ENCODE measurements around the gene CMC1. TPM values are rescaled to one million over a fixed set of nuclear protein-coding genes. Genes with fewer than 3 reads are reported as not detected.
"Not testable (repeated sequence)": the region's sequence is repeated elsewhere in the genome, so short reads cannot be mapped to it uniquely, and the experiment has no call there.

Gene CMC1, protein sequence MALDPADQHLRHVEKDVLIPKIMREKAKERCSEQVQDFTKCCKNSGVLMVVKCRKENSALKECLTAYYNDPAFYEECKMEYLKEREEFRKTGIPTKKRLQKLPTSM
- 21.0 TPM for polyA plus RNA-seq (ENCODE audit: insufficient read length)

DNA sequence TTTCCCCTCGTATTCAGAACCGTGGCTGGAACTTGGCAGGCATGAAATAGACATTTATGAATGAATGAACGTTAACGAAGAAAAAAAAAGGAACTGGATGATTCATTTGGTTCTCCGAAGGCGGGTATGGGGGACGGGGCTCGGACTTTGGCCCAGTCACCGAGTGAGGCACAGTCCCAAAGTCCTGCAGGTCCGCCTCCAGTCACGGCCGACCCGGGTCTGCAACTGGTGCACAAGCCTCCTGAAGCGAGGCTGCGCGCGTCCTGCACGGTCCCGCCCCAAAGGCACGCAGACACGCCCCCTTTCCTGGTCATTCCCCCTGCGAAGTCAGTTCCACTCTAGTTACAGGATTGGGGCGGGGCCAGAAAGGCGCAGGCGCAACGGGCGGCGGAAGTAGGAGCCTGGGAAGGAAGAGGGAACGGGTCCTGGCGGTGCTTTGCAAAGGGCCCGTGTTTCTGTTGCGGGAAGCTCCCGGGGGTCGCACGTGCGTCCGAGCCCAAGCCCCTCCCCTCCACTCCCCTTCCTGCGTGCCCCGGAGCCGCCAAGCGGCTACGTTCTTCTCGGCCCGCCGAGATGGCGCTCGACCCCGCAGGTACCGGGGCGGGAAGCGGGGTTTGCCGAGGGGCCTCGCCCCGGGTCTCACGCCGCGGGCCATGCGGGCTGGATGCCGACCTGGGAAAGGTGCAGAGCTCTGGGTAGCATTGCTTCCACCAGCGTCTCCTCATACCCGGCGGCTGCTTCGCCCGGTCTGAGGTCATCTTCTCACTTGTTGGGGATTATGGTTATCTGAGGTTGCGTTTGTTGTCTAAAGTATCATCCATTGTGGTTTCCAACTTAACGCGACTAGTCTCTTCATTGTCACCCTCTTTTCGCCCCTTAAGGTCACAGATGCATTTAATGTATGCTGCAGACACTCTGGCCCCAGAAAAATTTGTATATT lies at the start of gene CMC1:
CMC1 (plus strand) TSS at position 399 of the 940 bp plus-strand sequence; CDS start at position 574, 175 bp downstream.
- peak; percentile 87 for DNase-seq (ENCODE audit: low read depth)

DNA sequence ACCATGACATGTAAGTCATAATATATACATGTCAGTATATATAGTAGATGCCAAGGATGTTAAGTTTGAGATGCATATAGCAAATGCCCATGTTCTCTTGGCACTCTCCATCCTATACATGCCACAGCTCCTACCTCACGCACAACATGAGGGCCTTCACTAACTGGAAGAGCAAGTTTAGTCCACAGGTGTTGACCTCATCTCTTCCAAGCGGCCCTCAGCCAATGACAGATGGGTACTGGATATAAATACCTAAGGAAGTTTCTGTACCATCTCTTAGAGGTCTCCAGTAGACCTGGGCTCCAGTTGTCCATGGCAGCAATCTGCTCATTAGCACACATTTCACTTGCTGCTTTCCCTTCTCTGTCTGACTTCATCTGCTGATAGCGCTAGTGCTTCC lies 43.3 kb upstream of the CMC1 start:
- DNase-seq (ENCODE audit: low read depth): no peak

DNA sequence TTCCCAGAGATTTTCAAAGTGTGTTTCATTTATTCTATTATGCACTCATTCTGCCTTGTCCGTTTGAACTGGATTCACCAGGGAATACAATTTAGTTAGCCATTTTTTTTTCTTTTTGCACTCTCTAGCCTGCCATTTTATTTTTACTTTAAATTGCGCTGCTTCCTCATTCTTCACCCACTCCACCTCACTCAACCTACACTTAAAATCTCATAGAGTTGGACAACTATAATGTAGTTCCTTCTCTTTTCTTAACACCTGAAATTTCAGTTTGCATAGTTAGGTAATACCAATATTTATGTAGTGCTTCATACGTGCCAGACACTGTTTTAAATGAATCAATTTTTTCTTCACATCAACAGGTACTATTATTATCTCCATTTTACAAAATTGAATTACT lies 42.4 kb upstream of the CMC1 start:
- no peak for DNase-seq (ENCODE audit: low read depth)

DNA sequence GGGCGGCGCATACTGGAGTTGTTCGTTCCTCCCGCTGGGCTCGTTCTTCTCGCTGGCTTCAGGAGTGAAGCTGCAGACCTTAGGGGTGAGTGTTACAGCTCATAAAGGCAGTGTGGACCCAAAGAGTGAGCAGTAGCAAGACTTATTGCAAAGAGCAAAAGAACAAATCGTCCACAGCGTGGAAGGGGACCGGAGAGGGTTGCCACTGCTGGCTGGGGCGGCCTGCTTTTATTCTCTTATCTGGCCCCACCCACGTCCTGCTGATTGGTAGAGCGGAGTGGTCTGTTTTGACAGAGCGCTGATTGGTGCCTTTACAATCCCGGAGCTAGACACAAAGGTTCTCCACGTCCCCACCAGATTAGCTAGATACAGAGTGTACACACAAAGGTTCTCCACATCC lies 41.8 kb upstream of the CMC1 start:
- DNase-seq (ENCODE audit: low read depth): not testable (repeated sequence)

DNA sequence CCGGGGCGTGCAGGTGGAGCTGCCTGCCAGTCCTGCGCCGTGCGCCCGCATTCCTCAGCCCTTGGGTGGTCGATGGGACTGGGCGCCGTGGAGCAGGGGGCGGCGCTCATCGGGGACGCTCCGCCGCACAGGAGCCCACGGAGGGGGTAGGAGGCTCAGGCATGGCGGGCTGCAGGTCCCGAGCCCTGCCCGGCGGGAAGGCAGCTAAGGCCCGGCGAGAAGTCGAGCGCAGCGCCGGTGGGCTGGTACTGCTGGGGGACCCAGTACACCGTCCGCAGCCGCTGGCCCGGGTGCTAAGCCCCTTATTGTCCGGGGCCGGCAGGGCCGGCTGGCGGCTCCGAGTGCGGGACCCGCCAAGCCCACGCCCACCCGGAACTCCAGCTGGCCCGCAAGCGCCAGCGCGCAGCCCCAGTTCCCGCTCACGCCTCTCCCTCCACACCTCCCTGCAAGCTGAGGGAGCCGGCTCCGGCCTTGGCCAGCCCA lies 41.0 kb upstream of the CMC1 start:
- DNase-seq (ENCODE audit: low read depth): not testable (repeated sequence)

DNA sequence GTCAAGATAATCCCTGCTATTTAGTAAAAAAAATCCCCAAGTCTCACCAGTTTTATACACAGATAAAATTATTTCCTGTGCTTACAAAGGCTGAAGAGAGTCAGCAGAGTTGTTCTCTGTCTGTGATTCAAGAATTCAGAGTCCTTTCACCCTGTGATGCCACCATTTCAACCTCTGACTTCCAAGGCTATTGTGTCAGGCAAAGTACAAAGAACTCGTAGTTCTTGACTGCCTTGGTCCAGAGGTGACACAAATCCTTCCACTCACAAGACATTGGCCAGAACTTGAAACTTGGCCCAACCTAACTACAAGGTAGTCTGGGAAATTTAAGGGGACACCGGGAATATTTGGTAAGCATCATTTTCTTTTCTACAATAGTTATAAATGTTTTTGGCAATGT lies 34.9 kb upstream of the CMC1 start:
- peak; percentile 5 for DNase-seq (ENCODE audit: low read depth)

DNA sequence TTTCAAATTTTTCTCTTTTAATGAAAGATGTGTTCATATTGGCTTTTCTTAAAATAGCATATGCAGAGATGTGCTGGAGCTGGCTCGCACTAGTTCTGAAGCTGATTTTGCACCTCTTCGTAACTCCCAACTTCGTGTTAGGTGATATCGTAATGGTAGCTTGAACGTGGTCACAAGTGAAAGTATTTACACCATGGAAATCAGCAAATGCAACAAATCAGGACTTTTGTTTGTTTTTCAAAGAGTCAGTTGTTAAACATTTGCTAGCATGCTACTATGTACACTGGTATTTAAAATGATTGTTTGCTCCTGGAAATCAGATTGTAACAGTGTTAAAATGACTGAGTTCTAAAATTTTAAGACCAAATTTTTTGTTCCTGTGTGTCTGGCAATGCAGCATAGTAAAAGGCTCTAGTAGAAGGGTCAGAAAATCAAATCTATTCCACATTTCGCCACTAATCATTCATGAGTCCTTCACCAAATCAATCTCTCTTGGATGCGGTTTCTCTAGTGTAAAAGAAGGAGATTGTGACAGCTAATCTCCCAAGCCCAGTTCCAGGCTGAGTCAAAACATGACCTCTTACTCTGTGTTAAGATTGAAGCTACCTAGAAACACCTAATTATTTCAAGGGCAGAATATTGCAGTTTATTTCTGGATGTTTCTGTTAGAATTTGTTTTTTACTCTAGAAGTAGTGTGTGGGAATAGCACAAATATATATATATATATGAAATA lies 34.3 kb upstream of the CMC1 start:
- no peak for DNase-seq (ENCODE audit: low read depth)

DNA sequence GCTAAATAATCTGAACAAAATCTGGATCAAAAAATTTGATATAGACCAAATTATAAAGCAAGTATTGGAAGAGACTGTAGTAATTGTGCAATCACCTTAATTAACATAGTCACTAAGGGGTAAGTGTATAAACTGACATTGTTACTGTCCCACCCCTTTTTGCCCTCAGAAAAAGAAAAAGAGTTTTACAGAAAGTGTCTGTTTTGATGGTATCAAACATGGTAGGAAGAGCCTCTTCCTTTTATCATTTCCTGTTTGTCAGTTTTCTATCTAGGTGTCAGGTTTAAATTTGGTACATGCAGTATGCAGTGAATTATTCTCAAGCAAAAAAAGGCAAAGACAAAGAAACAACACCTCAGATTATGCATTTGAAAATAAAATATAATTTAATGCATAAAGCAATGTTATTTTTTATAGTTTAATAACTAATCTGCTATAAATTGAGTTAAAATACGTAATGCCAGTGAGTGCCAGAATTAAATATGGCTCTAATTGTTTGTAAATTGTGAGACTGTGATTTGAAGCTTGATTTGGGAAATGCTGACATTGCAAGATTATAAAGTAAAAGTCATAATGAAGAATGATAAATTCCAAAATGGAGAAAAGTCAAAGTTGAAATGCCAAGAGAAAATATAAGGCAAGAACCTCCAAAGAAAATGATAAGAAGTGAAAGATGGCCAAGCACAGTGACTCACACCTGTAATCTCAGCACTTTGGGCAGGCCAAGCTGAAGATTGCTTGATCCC lies 30.3 kb upstream of the CMC1 start:
- DNase-seq (ENCODE audit: low read depth): no peak

DNA sequence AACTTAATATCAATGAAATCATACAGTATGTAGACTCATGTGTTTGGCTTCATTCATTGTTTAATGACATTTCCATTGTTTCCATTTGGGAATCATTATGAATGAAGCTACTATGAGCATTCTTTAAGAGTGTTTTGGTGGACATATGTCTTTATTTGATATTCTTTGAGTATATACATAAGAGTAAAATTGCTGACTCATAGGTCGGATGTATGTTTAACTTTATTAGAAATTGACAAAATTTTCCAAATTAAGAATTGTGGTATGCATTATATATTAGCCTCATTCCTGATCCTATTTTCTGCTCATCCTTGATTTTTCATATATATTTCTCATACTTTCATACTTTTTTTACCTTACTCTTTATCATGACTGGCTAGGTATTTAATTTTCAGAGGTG lies 28.7 kb upstream of the CMC1 start:
- DNase-seq (ENCODE audit: low read depth): no peak

DNA sequence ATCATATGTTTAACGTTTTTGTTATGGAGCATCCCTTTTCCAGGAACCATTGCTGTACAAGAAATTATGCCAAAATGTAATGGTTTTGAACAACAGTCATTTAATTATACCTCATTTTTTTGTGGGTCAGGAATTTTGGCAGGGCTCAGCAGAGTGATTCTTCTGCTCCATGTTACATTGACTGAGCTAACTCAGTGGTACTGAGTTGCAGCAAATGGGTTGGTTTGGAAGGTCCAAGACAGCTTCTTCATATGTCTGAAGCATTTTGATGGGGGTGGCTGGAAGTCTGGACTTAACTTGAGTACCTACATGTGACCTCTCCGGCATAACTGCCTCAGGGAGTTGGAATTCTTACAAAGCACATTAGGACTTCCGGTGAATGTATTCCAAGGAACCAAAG lies 26.0 kb upstream of the CMC1 start:
- no peak for DNase-seq (ENCODE audit: low read depth)

DNA sequence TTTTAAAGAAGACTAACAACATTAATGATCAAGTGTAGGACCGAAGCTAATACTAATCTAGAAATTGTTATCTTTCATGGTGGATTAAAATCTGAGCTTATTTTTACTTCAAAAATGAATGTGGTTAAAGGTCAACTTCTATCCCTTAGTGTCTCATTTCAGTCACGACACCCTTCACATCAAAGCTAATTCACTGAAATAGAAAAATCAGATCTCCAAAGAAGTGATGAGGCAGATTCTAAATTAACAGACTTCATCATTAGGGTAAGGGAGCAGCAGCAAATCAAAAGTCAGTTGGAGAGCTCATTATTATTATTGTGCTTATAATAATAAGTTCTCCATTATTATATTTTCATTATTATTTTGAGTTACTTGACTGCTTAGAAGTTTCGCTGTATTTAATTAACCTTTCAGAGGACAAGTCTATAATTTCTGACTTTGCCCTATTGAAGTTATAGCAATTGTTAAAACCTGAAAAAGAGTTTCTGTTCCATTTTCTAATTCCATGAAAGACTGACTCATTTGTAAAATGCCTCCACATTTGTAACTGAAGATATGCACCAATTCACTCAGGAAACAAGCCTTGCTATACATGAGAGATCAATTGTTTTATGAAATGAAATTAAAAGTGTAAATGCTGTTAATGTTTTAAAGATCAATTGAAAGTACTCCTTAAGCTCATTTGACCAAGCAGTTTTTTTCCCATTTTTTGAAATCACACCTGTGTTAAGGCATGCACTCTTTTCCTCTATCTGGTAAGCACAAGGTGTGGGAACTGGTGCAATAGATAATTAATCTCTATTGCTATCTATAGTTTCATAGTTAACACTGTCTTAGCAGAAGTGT lies 23.1 kb upstream of the CMC1 start:
- DNase-seq (ENCODE audit: low read depth): no peak

DNA sequence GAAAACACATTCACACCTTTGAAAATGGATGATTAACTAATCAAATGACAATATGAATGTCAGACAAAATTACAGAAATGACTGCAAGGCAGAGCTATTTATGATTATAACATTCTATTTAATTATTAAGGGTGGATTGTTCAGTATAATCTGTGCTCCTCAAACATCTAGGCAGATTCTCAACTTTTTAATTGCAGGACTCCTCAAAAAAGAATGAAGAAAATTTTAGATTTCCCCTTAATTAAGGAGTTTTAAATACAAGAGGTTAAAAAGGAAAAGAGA lies 22.6 kb upstream of the CMC1 start:
- no peak for DNase-seq (ENCODE audit: low read depth)

DNA sequence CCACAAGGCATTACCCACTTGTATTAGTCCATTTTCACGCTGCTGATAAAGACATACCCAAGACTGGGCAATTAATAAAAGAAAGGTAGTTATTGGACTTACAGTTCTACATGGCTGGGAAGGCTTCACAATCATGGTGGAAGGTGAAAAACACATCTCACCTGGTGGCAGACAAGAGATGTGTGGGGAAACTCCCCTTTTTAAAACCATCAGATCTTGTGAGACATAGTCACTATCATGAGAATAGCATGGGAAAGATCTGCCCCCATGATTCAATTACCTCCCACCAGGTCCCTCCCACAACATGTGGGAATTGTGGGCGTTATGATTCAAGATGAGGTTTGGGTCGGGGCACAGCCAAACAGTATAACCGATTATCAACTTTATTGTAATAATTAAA lies 17.0 kb upstream of the CMC1 start:
- no peak for DNase-seq (ENCODE audit: low read depth)

DNA sequence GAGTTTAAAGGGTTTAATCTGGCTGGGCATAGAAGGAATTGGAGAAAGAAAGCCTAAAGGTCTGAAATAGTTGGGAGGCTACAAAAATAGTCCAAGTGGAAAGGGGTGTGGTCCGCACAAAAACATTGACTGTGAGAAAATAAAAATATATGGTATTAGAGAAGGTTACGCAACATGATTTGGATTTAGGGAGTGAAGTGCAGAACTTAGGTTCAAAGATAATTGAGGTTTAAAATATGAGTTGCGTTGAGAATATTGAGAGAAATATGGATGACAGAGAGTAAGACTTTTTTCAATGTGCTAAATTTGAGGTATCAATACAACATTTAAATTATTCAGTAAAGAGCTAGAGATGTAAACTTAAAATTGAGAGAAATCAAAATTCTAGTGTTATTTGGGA lies 15.4 kb upstream of the CMC1 start:
- DNase-seq (ENCODE audit: low read depth): no peak

DNA sequence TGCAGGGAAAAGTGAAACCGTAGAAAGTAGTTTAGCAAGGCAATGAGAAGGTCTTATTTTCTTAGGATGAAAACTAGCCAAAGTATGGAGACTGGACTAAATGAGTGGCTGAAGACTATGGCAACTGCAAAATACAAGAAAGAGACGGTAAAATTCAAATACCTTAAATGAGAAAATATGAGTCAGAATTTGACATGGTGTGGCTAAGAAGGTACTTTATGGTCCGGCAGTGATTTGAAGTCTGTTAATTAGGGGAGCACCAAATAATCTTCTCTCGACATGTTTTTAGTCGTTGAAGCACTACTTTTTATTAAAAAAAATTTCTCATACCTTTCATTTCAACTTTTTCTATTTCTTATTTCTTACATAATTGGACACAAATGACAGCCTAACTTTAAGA lies 12.8 kb upstream of the CMC1 start:
- no peak for DNase-seq (ENCODE audit: low read depth)

DNA sequence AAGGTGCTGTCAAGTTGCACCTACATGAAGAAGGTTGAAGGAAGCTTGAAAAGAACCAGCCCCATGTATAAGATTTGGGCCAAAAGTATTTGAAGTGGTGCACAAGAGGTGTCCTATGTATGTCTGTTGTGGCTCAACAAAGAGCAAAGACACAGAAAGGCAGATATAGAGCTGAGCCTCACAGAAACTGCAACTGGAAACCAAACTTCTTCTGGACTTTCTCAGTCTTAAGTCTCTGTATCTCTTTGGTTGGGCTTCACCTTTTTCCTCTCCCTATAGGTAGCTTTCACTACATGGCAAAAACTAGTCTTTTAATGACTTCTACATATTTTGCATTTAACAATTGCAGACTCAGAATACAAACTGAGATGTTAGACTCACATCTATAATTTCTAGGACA lies 8.8 kb upstream of the CMC1 start:
- no peak for DNase-seq (ENCODE audit: low read depth)

DNA sequence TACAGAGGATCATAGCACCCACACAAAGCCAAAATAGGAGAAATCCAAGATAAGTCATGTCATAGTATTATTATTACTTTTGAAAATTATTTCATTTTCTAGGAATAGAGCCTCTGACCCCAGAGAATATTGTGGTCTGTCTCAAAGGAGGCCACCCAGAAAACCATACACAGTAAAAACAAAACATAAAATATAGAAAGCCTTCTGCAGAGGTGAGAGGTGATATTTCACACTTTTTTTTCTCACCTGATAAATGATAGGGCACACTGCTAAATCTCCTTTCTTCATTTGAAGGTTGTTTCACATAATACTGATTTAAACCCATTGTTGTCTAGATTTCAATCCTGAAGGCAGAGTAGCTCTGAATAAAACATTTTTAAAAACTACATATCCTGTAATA lies 7.0 kb upstream of the CMC1 start:
- no peak for DNase-seq (ENCODE audit: low read depth)

DNA sequence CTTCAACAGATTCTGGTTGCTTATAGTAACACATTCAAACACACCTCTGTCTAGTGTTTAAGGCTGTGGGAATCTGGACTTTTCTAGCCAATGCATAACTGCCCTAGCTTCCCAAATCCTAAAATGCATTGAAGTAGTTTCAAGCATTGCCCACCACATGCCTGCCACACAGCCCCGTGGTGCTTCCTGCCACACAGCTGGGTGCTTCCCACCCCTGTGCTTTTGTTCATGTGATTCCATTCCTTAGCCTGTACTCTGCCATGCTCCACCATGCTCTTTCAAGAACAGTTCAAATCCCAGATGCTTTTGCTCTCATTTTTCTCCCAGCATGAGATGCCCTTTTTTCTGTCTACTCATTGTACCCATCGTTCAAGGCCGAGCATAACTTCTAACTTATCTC lies 2.3 kb upstream of the CMC1 start:
- DNase-seq (ENCODE audit: low read depth): no peak

DNA sequence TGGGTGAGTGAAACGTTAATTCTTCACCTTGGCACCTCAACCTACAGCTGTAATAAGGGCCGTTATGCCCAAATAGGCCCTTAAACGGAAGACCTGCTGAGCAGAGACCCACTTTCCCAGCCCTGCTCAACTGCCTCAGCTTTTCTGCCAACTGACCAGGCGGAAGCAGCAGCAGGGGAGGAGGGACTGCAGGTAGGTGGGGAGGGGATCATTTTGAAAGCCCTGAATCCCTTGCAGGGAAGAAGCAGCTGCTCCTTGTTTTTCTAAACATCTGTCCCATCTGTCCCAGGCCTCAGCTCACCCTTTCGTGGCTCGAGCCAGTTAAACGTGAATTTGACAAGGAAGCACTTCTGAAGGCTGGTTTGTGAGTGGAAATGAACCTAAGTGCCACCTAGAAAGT lies 978 bp upstream of the CMC1 start:
- no peak for DNase-seq (ENCODE audit: low read depth)

DNA sequence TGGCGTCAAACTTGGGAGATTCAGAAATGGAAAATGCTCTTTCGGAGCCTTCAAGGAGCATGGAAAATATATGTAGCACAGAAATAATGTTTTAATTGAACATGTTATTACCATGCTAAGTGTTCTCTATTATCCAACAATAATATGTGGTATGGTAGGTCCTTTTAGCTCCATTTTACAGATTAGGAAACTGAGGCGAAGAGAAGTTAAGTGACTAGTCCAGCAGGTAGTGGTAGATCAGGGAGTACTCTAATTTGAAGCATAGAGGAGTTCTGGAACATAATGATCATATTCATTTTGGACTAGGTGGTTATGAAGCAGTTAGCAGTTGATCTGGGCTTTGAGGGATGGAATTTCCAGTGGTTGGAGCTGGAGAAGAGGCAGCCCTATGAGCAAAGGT lies 1.1 kb downstream of the CMC1 start:
- no peak for DNase-seq (ENCODE audit: low read depth)

DNA sequence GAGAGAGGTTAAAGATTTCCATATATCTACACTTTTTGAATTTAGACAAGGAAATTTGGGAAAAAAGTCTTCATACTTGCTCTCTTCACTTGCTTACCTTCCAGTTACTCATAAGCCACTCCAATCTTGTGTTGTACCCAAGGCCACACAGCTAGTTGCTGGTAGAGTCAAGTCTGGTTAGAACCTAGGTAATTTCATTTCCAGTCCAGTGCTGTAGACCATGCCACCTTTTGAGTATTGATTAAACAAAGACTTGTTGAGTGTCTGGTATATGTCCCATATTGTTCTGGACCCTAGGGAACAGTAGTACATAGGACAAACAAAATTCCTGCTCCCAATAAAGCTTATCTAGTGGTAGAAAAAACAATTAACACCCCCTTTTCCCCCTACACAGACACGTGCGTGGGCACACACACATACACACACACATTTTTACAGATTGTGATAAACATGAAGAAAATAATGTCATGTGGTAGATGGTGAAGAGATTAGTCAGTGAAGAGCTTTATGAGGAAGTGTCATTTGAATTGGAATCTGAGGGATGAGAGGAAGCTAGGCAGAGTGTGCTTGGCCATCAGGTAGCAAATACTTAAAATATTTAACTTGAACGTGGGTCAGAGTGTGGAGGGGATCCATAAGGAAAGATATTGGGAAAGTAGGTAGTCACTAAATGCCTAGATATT lies 2.1 kb downstream of the CMC1 start:
- DNase-seq (ENCODE audit: low read depth): no peak
